HG02852 (cell line): ENCODE measurements around the gene DNAJB2.
"Not testable (repeated sequence)": the region's sequence is repeated elsewhere in the genome, so short reads cannot be mapped to it uniquely, and the experiment has no call there.

Experiments
- ATAC-seq: cut with Tn5 transposase; IDR thresholded peaks from one replicate; pipeline ENCODE4 v1.9.1; 2021; ENCODE audit warnings: mild to moderate bottlenecking, moderate library complexity; ENCODE audit not compliant: unreplicated experiment

Gene DNAJB2

GRCh38 chr2:219284501-219285372 lies 5.6 kb downstream of the DNAJB2 start:
- no peak for ATAC-seq

GRCh38 chr2:219285373-219285735 lies 6.2 kb downstream of the DNAJB2 start:
- no peak for ATAC-seq

GRCh38 chr2:219285894-219286425 lies 6.8 kb downstream of the DNAJB2 start:
- no peak for ATAC-seq

- ATAC-seq = no peak
Observed at GRCh38 chr2:219286436-219287115, 7.4 kb downstream of the DNAJB2 start.

GRCh38 chr2:219287116-219287440 lies 7.9 kb downstream of the DNAJB2 start:
- ATAC-seq = not testable (repeated sequence)

- ATAC-seq = no peak
Observed at GRCh38 chr2:219287580-219288265, 8.6 kb downstream of the DNAJB2 start.

- ATAC-seq = no peak
Observed at GRCh38 chr2:219289195-219289536, 10.0 kb downstream of the DNAJB2 start.

GRCh38 chr2:219289537-219290361 lies 10.6 kb downstream of the DNAJB2 start:
- no peak for ATAC-seq

GRCh38 chr2:219290381-219291171 lies 11.4 kb downstream of the DNAJB2 start:
- ATAC-seq = no peak

GRCh38 chr2:219291394-219291793 lies 12.2 kb downstream of the DNAJB2 start:
- no peak for ATAC-seq

- ATAC-seq = no peak
Observed at GRCh38 chr2:219291910-219292490, 12.8 kb downstream of the DNAJB2 start.

GRCh38 chr2:219292616-219293015 lies 13.4 kb downstream of the DNAJB2 start:
- no peak for ATAC-seq

GRCh38 chr2:219293736-219294231 lies 14.6 kb downstream of the DNAJB2 start:
- no peak for ATAC-seq

GRCh38 chr2:219294356-219295351 lies 15.5 kb downstream of the DNAJB2 start:
- peak; percentile 91 for ATAC-seq

- ATAC-seq = no peak
Observed at GRCh38 chr2:219296142-219296541, 17.0 kb downstream of the DNAJB2 start.

- ATAC-seq = no peak
Observed at GRCh38 chr2:219296631-219297391, 17.6 kb downstream of the DNAJB2 start.

GRCh38 chr2:219297766-219298456 lies 18.7 kb downstream of the DNAJB2 start:
- ATAC-seq = no peak
